ENCODE results near the gene U2AF1.
"Not testable (repeated sequence)": the region's sequence is repeated elsewhere in the genome, so short reads cannot be mapped to it uniquely, and the experiment has no call there.

U2AF1 gene

GRCh38 chr21:43075170-43076022 lies 32.0 kb downstream of the U2AF1 start, which contains the start of gene CBS:
CBS (minus strand) TSS chr21:43075835; CDS start chr21:43072193, 3,642 bp downstream.
- H3K4me3 ChIP-seq (ENCODE audit: insufficient read length, low read depth); DNase-seq (ENCODE audit: low read depth, low spot score); H3K9ac ChIP-seq (ENCODE audit: insufficient read length, low read depth): not testable (repeated sequence)

GRCh38 chr21:43074401-43075169 lies 32.8 kb downstream of the U2AF1 start:
- H3K27me3 ChIP-seq (ENCODE audit: insufficient read depth, insufficient read length); DNase-seq (ENCODE audit: low read depth, low spot score); H3K9me3 ChIP-seq (ENCODE audit: insufficient read depth, low read length); H3K9ac ChIP-seq (ENCODE audit: insufficient read length, low read depth); H3K4me3 ChIP-seq (ENCODE audit: insufficient read length, low read depth); H3K4me1 ChIP-seq (ENCODE audit: insufficient read depth, insufficient read length); H3K36me3 ChIP-seq (ENCODE audit: insufficient read depth, insufficient read length, low read length): not testable (repeated sequence)

More at GRCh38 chr21:43075170-43076022, 32.0 kb downstream of the U2AF1 start, which contains the start of gene CBS:
- not testable (repeated sequence) for H3K9me3 ChIP-seq (ENCODE audit: insufficient read depth, low read length); H3K36me3 ChIP-seq (ENCODE audit: insufficient read depth, insufficient read length, low read length); H3K4me1 ChIP-seq (ENCODE audit: insufficient read depth, insufficient read length); H3K27me3 ChIP-seq (ENCODE audit: insufficient read depth, insufficient read length)

GRCh38 chr21:43072742-43073141 lies 34.6 kb downstream of the U2AF1 start:
- not testable (repeated sequence) for H3K9me3 ChIP-seq (ENCODE audit: insufficient read depth, low read length); H3K27me3 ChIP-seq (ENCODE audit: insufficient read depth, insufficient read length); H3K4me3 ChIP-seq (ENCODE audit: insufficient read length, low read depth); H3K36me3 ChIP-seq (ENCODE audit: insufficient read depth, insufficient read length, low read length); DNase-seq (ENCODE audit: low read depth, low spot score); H3K9ac ChIP-seq (ENCODE audit: insufficient read length, low read depth); H3K4me1 ChIP-seq (ENCODE audit: insufficient read depth, insufficient read length)

GRCh38 chr21:43069682-43070081 lies 37.7 kb downstream of the U2AF1 start:
- not testable (repeated sequence) for H3K4me3 ChIP-seq (ENCODE audit: insufficient read length, low read depth); H3K27me3 ChIP-seq (ENCODE audit: insufficient read depth, insufficient read length); DNase-seq (ENCODE audit: low read depth, low spot score); H3K9ac ChIP-seq (ENCODE audit: insufficient read length, low read depth); H3K9me3 ChIP-seq (ENCODE audit: insufficient read depth, low read length); H3K4me1 ChIP-seq (ENCODE audit: insufficient read depth, insufficient read length); H3K36me3 ChIP-seq (ENCODE audit: insufficient read depth, insufficient read length, low read length)

- DNase-seq (ENCODE audit: low read depth, low spot score); H3K27me3 ChIP-seq (ENCODE audit: insufficient read depth, insufficient read length); H3K4me1 ChIP-seq (ENCODE audit: insufficient read depth, insufficient read length); H3K36me3 ChIP-seq (ENCODE audit: insufficient read depth, insufficient read length, low read length); H3K9me3 ChIP-seq (ENCODE audit: insufficient read depth, low read length); H3K4me3 ChIP-seq (ENCODE audit: insufficient read length, low read depth); H3K9ac ChIP-seq (ENCODE audit: insufficient read length, low read depth): not testable (repeated sequence)
Measured at GRCh38 chr21:43068065-43068464, 39.3 kb downstream of the U2AF1 start.

GRCh38 chr21:43066690-43067089 lies 40.7 kb downstream of the U2AF1 start:
- H3K36me3 ChIP-seq (ENCODE audit: insufficient read depth, insufficient read length, low read length); H3K9ac ChIP-seq (ENCODE audit: insufficient read length, low read depth); H3K4me3 ChIP-seq (ENCODE audit: insufficient read length, low read depth); DNase-seq (ENCODE audit: low read depth, low spot score); H3K27me3 ChIP-seq (ENCODE audit: insufficient read depth, insufficient read length); H3K4me1 ChIP-seq (ENCODE audit: insufficient read depth, insufficient read length); H3K9me3 ChIP-seq (ENCODE audit: insufficient read depth, low read length): not testable (repeated sequence)

- not testable (repeated sequence) for H3K27me3 ChIP-seq (ENCODE audit: insufficient read depth, insufficient read length); DNase-seq (ENCODE audit: low read depth, low spot score); H3K4me3 ChIP-seq (ENCODE audit: insufficient read length, low read depth); H3K36me3 ChIP-seq (ENCODE audit: insufficient read depth, insufficient read length, low read length); H3K9me3 ChIP-seq (ENCODE audit: insufficient read depth, low read length); H3K4me1 ChIP-seq (ENCODE audit: insufficient read depth, insufficient read length); H3K9ac ChIP-seq (ENCODE audit: insufficient read length, low read depth)
Measured at GRCh38 chr21:43065991-43066390, 41.4 kb downstream of the U2AF1 start.

- not testable (repeated sequence) for DNase-seq (ENCODE audit: low read depth, low spot score); H3K36me3 ChIP-seq (ENCODE audit: insufficient read depth, insufficient read length, low read length); H3K9me3 ChIP-seq (ENCODE audit: insufficient read depth, low read length); H3K4me3 ChIP-seq (ENCODE audit: insufficient read length, low read depth); H3K27me3 ChIP-seq (ENCODE audit: insufficient read depth, insufficient read length); H3K4me1 ChIP-seq (ENCODE audit: insufficient read depth, insufficient read length); H3K9ac ChIP-seq (ENCODE audit: insufficient read length, low read depth)
Measured at GRCh38 chr21:43064265-43064917, 43.0 kb downstream of the U2AF1 start.

- not testable (repeated sequence) for H3K27me3 ChIP-seq (ENCODE audit: insufficient read depth, insufficient read length); H3K9ac ChIP-seq (ENCODE audit: insufficient read length, low read depth); H3K9me3 ChIP-seq (ENCODE audit: insufficient read depth, low read length); H3K4me1 ChIP-seq (ENCODE audit: insufficient read depth, insufficient read length); DNase-seq (ENCODE audit: low read depth, low spot score); H3K4me3 ChIP-seq (ENCODE audit: insufficient read length, low read depth); H3K36me3 ChIP-seq (ENCODE audit: insufficient read depth, insufficient read length, low read length)
Measured at GRCh38 chr21:43062955-43063664, 44.3 kb downstream of the U2AF1 start.

GRCh38 chr21:43053112-43053511 lies 54.3 kb downstream of the U2AF1 start:
- DNase-seq (ENCODE audit: low read depth, low spot score) = not testable (repeated sequence)

More at GRCh38 chr21:43053112-43053511, 54.3 kb downstream of the U2AF1 start:
- H3K4me3 ChIP-seq (ENCODE audit: insufficient read length, low read depth); H3K9me3 ChIP-seq (ENCODE audit: insufficient read depth, low read length); H3K4me1 ChIP-seq (ENCODE audit: insufficient read depth, insufficient read length); H3K36me3 ChIP-seq (ENCODE audit: insufficient read depth, insufficient read length, low read length); H3K9ac ChIP-seq (ENCODE audit: insufficient read length, low read depth); H3K27me3 ChIP-seq (ENCODE audit: insufficient read depth, insufficient read length): not testable (repeated sequence)
